HepG2 (cell line): Measurements from ENCODE around the gene STYXL1. TPM values are rescaled to one million over a fixed set of nuclear protein-coding genes. Genes with fewer than 3 reads are reported as not detected.

Source experiments
- ARNT ChIP-seq: fragments of 450-650 bp; IDR thresholded peaks from 2 replicates; pipeline ENCODE4 v1.6.1; 2017
- BCL6 ChIP-seq: IDR thresholded peaks from 2 replicates; pipeline ENCODE4 v1.6.1; 2016; ENCODE audit warnings: missing genetic modification reagents, missing compliant biosample characterization
- DR1 ChIP-seq: sonication (generic); formaldehyde crosslinking; IDR thresholded peaks from 2 replicates; pipeline ENCODE4 v1.8.0; 2021; ENCODE audit warnings: mild to moderate bottlenecking, missing genetic modification reagents, inconsistent platforms
- FOXJ3 ChIP-seq: sonication (generic); formaldehyde crosslinking; IDR thresholded peaks from 2 replicates; pipeline ENCODE4 v1.4.0; 2020; ENCODE audit warnings: missing genetic modification reagents, mild to moderate bottlenecking, borderline replicate concordance
- GPBP1L1 ChIP-seq: sonication (generic); formaldehyde crosslinking; IDR thresholded peaks from 2 replicates; pipeline ENCODE4 v1.5.0; 2020; ENCODE audit warnings: mild to moderate bottlenecking, missing genetic modification reagents
- GTF3A ChIP-seq: sonication (generic); formaldehyde crosslinking; conservative IDR thresholded peaks from 2 replicates; pipeline ENCODE4 v1.4.0; 2020; ENCODE audit warnings: mild to moderate bottlenecking, missing genetic modification reagents
- HBP1 ChIP-seq: IDR thresholded peaks from 2 replicates; pipeline ENCODE4 v1.6.1; 2016; ENCODE audit warnings: low read depth, control low read depth
- KAT7 ChIP-seq: IDR thresholded peaks from 2 replicates; pipeline ENCODE4 v1.6.1; 2018; ENCODE audit warnings: borderline replicate concordance, missing compliant biosample characterization
- MED1 ChIP-seq: sonication (generic); formaldehyde crosslinking; IDR thresholded peaks from 2 replicates; pipeline ENCODE4 v1.4.0; 2020; ENCODE audit warnings: missing genetic modification reagents
- RBFOX2 ChIP-seq: fragments of 200-400 bp; formaldehyde crosslinking; IDR thresholded peaks from 2 replicates; pipeline ENCODE4 v1.6.1; 2017; ENCODE audit warnings: low read depth, mild to moderate bottlenecking, low read length
- TBL1XR1 ChIP-seq: fragments of 150-350 bp; IDR thresholded peaks from 2 replicates; pipeline ENCODE4 v1.6.1; 2014; ENCODE audit warnings: borderline replicate concordance, low read length; ENCODE audit not compliant: partially characterized antibody
- U2AF1 ChIP-seq: fragments of 200-400 bp; formaldehyde crosslinking; optimal IDR thresholded peaks from 2 replicates; pipeline ENCODE3; 2017; ENCODE audit warnings: mild to moderate bottlenecking, low read depth, low read length
- YEATS2 ChIP-seq: sonication (generic); formaldehyde crosslinking; IDR thresholded peaks from 2 replicates; pipeline ENCODE4 v1.4.0; 2020; ENCODE audit warnings: missing genetic modification reagents, borderline replicate concordance
- ZBTB34 ChIP-seq: sonication (generic); formaldehyde crosslinking; IDR thresholded peaks from 2 replicates; pipeline ENCODE4 v1.8.0; 2022; ENCODE audit warnings: mild to moderate bottlenecking, missing genetic modification reagents
- ZFP41 ChIP-seq: sonication (generic); formaldehyde crosslinking; IDR thresholded peaks from 2 replicates; pipeline ENCODE4 v1.4.0; 2020; ENCODE audit warnings: mild to moderate bottlenecking, missing genetic modification reagents, borderline replicate concordance
- ZFP90 ChIP-seq: sonication (generic); formaldehyde crosslinking; IDR thresholded peaks from 2 replicates; pipeline ENCODE4 v1.8.0; 2022; ENCODE audit warnings: missing genetic modification reagents, mild to moderate bottlenecking, inconsistent platforms, borderline replicate concordance
- ZNF225 ChIP-seq: sonication (generic); formaldehyde crosslinking; IDR thresholded peaks from 2 replicates; pipeline ENCODE4 v1.4.0; 2020; ENCODE audit warnings: mild to moderate bottlenecking, missing genetic modification reagents
- ZNF552 ChIP-seq: sonication (generic); formaldehyde crosslinking; IDR thresholded peaks from 2 replicates; pipeline ENCODE4 v1.9.0; 2022; ENCODE audit warnings: missing genetic modification reagents, mild to moderate bottlenecking, borderline replicate concordance
- polyA plus RNA-seq, 8 experiments: library from polyadenylated mRNA; depleted of rRNA in 3 of 8; stranded (reverse) in 7 of 8; unstranded in 1 of 8; fragments of >200 nt; fragmentation: Illumina TruSeq in 4 of 8; extraction: Trizol in 4 of 8; gene quantifications; 2 replicates each; pipeline versions ENCODE4 v1.2.1 to v1.2.3, GENCODE V29; 2011 to 2016; ENCODE audit warnings: low read depth in 4 of 8, missing spikeins in 1 of 8, mixed read lengths in 1 of 8; ENCODE audit not compliant: insufficient read depth in 1 of 8
- total RNA-seq, 5 experiments: library from RNA; depleted of rRNA; stranded (reverse); fragments of >200 nt; fragmentation: Illumina TruSeq; extraction: Trizol; gene quantifications; 2 replicates each; pipeline ENCODE4 v1.2.3, GENCODE V29; 2016; ENCODE audit warnings: low read depth in 1 of 5
- TF ChIP-seq, protein P1 (sequence below), 2 experiments: sonication (generic) in 1 of 2; formaldehyde crosslinking in 1 of 2; IDR thresholded peaks; 2 replicates each; pipeline versions ENCODE4 v1.6.1 to v1.9.0; 2014 to 2022; ENCODE audit warnings: antibody characterized with exemption in 1 of 2, borderline replicate concordance in 1 of 2, inconsistent platforms in 1 of 2, low read depth in 1 of 2, missing genetic modification reagents in 1 of 2

Gene STYXL1
- total and polyA plus RNA-seq, 2 of the 13 experiments (the other 11 are each of a cell fraction or from before 2014, with no cell fraction given): 23.9 to 38.3 TPM

DNA sequence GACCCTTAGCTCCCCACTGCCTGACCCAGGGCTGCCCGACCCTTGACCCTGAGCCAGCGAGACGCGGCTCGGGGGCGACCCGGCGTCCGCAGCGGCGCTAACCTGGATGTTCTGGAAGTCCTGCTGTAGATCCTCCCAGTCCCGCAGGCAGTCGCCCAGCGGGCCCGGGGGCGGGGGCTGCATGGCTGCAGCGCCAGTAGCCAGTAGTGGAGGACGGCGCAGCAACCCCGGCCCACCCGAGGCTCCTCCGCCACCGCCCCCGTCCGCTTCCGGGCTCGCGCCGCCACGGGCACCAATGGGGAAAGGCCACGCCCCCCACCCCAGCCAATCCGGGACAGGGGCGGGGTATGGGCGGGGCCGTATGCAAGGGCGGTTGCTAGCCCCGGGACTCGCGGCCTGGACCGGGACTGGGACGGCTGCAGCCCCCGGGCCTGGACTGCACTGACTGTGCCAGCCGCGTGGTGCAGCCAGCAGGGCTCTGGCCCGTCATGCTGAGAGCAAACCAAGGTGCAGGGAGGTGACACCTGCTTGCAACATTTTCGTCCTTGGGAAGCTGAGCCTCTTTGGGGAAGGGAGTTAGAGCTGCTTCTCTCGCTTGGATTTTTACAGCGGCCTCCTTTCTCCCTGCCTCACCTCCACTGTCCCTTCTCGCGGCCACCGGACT, 53.3 kb downstream of the STYXL1 start, which contains the start of gene TMEM120A (continued):
- TF ChIP-seq, protein P1, sequence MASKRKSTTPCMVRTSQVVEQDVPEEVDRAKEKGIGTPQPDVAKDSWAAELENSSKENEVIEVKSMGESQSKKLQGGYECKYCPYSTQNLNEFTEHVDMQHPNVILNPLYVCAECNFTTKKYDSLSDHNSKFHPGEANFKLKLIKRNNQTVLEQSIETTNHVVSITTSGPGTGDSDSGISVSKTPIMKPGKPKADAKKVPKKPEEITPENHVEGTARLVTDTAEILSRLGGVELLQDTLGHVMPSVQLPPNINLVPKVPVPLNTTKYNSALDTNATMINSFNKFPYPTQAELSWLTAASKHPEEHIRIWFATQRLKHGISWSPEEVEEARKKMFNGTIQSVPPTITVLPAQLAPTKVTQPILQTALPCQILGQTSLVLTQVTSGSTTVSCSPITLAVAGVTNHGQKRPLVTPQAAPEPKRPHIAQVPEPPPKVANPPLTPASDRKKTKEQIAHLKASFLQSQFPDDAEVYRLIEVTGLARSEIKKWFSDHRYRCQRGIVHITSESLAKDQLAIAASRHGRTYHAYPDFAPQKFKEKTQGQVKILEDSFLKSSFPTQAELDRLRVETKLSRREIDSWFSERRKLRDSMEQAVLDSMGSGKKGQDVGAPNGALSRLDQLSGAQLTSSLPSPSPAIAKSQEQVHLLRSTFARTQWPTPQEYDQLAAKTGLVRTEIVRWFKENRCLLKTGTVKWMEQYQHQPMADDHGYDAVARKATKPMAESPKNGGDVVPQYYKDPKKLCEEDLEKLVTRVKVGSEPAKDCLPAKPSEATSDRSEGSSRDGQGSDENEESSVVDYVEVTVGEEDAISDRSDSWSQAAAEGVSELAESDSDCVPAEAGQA (IDR thresholded peaks at IDR 0.05; ENCODE audit: low read depth): no peak
- TF ChIP-seq, protein P1 (CRISPR knock-in tag; IDR thresholded peaks at IDR 0.05; ENCODE audit: borderline replicate concordance): no peak
- TF ChIP-seq ZNF552 (CRISPR knock-in tag): 0 out of 2 replicates have a peak, but pooled peaks have one; percentile 74
- peak; percentile 36; the same call in 1 of the 2 replicates for TF ChIP-seq ZFP90 (CRISPR knock-in tag)
- no peak for TF ChIP-seq YEATS2 (CRISPR knock-in tag)
- no peak for TF ChIP-seq TBL1XR1
- no peak for TF ChIP-seq ZNF225 (CRISPR knock-in tag)
- TF ChIP-seq ZBTB34: no peak
- TF ChIP-seq KAT7 (CRISPR knock-in tag): 0 out of 2 replicates have a peak, but pooled peaks have one; percentile 31
- 0 out of 2 replicates have a peak, but pooled peaks have one; percentile 43 for TF ChIP-seq FOXJ3 (CRISPR knock-in tag)
- no peak for TF ChIP-seq GPBP1L1 (CRISPR knock-in tag)
- TF ChIP-seq U2AF1: no peak
- peak; percentile 89; the same call in 1 of the 2 replicates for TF ChIP-seq DR1 (CRISPR knock-in tag)
- peak; percentile 88 for TF ChIP-seq RBFOX2
- no peak for TF ChIP-seq ZFP41 (CRISPR knock-in tag)
- peak; percentile 13; the same call in 1 of the 2 replicates for TF ChIP-seq HBP1 (CRISPR knock-in tag)
- TF ChIP-seq BCL6 (CRISPR knock-in tag): no peak
- no peak for TF ChIP-seq ARNT
- peak; percentile 61 for TF ChIP-seq MED1
- 0 out of 2 replicates have a peak, but pooled peaks have one; percentile 61 for TF ChIP-seq GTF3A (CRISPR knock-in tag)
